Embryonic facial prominence (tissue), 1 donor: ENCODE results near the gene DDRGK1.

Source experiments
- DNase-seq: peaks from one replicate; pipeline ENCODE4 v3.0.0-alpha.2; 2016; ENCODE audit errors: extremely low spot score

Gene DDRGK1

GRCh38 chr20:3204124-3204794 lies at the start of gene DDRGK1:
TSS of gene DDRGK1 (minus strand) at chr20:3204682. CDS start at chr20:3204627, 55 bp downstream.
- DNase-seq: peak; percentile 45

DNA sequence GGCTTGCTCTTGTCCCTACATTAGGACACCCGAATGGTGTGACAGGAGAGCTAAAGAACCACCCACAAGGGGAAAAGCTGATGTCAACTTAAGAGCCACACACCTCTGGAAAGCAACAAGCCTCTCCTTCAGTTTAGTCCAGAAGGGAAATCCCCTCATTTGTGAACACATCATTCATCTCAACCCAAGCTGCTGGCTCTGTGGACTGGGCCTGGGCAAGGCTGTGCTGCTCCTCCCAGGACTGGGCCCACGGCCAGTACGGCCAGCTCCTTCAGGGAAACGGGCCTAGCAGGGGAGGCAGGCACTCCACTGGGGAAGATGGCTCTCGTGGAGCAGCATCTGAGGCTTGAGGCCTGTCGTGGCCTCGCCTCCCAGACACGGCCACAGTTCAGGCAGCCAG lies 47.3 kb upstream of the DDRGK1 start:
- DNase-seq: no peak

GRCh38 chr20:3250091-3250504 lies 45.6 kb upstream of the DDRGK1 start:
- no peak for DNase-seq

DNA sequence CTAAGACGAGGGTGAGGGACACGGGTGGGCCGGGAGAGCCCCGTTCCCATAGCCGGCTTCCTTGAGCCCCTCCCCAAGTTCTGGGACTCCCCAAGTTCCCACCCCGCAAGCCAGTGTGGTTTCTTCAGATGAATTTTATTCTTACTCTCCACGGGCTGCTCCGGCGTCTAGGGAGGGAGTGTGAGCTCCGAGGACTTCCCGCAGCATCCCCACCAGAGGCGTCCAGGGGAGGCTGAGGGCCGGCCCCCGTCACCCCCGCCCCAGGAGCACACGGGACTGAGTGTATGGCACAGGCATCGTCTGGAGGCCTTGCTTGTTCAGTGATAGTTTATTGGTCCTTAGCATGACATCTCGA lies 44.5 kb upstream of the DDRGK1 start:
- DNase-seq: no peak

DNA sequence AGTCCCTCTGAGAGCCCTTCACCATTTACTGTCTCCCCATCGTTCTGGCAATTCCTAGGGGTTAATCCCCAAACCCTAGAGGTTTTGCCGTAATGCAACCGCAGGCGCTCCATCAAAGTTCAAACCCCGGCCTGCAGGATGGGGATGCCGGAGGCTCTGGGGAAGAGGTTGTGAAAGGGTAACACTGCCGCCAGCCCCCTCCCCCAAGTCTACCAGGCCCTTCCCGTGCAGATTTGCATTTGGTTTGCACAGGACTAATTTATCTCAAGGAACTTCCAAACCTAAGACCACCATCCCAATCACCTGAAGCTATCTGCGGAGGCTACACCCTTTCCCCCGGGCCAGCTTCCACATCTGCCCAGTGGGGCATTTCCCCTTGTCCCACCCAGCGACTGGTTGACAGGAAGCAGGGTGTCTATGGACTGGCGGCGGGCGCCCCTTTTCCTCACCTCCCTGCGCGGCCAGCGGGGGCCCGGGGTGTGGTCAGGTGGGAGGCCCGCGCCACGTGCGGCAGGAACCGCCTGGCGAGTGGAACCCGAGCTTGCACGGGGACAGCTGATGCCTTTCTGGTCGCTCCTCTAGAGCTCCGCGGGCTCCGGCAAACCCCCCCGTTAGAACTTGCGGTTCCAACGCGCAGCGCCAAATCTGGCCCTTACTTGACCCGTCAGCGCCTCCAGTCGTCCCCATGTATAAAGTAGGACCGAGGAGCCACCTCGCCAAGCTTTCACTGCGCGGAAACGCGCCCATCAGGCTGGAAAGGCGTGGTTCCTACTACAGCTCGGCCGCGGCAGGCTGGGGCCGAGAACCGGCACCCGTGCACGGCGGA lies 43.9 kb upstream of the DDRGK1 start:
- no peak for DNase-seq

- no peak for DNase-seq
Measured at GRCh38 chr20:3247638-3248037, 43.2 kb upstream of the DDRGK1 start.

DNA sequence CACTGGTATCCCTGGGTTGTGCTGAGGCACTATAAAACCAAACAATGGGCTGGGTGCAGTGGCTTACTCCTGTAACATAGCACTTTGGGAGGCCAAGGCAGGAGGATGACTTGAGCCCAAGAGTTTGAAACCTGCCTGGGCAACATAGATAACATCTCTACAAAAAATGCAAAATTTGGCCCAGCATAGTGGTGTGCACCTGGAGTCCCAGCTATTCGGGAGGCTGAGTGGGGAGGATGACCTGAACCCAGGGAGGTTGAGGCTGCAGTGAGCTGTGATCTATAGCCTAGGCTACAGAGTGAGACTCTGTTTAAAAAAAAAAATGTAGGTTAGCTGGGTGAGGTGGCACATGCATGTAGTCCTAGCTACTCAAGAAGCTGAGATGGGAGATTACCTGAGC lies 42.2 kb upstream of the DDRGK1 start:
- no peak for DNase-seq

DNA sequence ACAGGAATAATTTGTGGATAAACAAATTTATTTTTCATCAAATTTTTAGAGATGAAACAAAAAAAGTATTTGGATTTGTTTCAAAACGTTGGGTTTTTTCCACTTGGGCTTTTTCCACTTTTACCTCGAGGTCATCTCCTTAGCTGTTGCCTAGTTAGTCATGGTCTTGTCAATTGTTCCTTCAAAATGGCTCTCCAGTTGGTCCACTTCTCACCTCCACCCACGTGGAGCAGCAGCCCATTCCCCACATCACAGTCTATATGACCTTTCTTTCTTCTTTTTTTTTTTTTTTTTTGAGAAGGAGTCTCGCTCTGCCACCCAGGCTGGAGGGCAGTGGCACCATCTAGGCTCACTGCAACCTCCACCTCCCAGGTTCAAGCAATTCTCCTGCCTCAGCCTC lies 41.2 kb upstream of the DDRGK1 start:
- no peak for DNase-seq

- no peak for DNase-seq
Measured at GRCh38 chr20:3245156-3245555, 40.7 kb upstream of the DDRGK1 start.

GRCh38 chr20:3244613-3245012 lies 40.1 kb upstream of the DDRGK1 start:
- no peak for DNase-seq

GRCh38 chr20:3243718-3244358 lies 39.4 kb upstream of the DDRGK1 start:
- DNase-seq: no peak

GRCh38 chr20:3242172-3242692 lies 37.8 kb upstream of the DDRGK1 start:
- DNase-seq: no peak

GRCh38 chr20:3240776-3241363 lies 36.4 kb upstream of the DDRGK1 start:
- no peak for DNase-seq

GRCh38 chr20:3239867-3240775 lies 35.6 kb upstream of the DDRGK1 start:
- no peak for DNase-seq

GRCh38 chr20:3239026-3239866 lies 34.8 kb upstream of the DDRGK1 start, which contains the start of gene SLC4A11:
TSS of gene SLC4A11 (minus strand) at chr20:3239190. CDS start at chr20:3239137, 53 bp downstream.
- no peak for DNase-seq

DNA sequence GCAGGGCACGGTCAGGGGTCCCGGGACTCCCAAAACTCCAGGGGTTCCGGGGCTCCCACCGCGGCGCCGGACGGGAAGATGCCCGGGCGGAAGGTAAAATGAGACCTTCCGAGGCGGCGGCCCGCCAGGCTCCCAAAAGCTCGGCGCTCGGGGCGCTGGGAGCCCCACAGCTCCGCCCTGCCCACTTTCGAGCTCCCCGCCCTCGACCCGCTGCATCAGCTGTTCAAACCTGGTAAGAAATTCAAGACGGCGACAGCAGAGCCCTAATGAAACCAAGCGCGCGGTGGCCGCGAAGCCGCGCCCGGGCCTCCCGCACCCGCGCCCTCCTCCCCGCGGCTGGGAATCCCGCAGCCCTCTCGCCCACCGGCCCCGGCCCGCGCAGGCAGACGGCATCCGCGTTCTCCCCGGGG lies 34.1 kb upstream of the DDRGK1 start:
- no peak for DNase-seq

DNA sequence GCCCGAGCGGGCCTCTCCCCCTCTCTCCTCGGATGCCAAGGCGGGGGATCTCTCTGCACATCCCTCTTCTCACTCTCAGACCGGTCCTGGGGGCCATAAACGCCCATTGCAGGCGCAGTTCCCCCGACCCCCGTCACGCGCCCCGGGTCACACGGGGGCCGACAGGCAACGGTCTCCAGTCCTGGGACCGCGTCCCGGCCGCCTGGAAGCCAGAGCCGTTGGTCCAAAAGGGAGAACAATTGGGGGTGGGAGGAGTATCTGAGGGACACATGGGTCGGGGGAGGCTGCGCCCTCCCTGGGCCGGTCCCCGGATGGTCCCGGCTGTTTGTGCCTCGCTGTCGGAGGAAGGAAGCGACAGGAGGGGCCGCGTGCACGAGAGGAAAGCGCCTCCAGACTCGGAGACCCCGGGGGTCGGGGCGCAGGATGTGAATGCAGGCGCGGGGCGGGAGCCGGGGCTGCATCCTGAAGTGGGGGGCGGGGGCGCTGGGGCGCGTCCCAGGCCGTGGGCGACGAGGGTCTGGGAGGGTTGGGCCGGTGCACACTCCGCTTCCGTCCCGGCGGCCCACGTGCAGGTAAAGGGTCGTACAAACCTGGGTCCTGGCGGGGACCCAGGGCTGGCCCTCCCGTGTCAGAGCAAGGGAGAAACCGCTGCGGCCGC lies 33.6 kb upstream of the DDRGK1 start:
- no peak for DNase-seq

GRCh38 chr20:3237011-3237957 lies 32.8 kb upstream of the DDRGK1 start:
- DNase-seq: no peak
